ENCODE data around the gene UMAD1.

The UMAD1 gene

GRCh38 chr7:7779888-7780287 lies 139.3 kb downstream of the UMAD1 start:
- TF ChIP-seq ZFX (IDR thresholded peaks at IDR 0.05; ENCODE audit: borderline replicate concordance) (no peak), CTCF (IDR thresholded peaks at IDR 0.05) (no peak)
- peak overlapping the region; percentile 55 for H3K27ac ChIP-seq

GRCh38 chr7:7783001-7783400 lies 142.4 kb downstream of the UMAD1 start:
- no peak for TF ChIP-seq ZFX (IDR thresholded peaks at IDR 0.05; ENCODE audit: borderline replicate concordance)

GRCh38 chr7:7785344-7785973 lies 144.9 kb downstream of the UMAD1 start:
- TF ChIP-seq ZFX (IDR thresholded peaks at IDR 0.05; ENCODE audit: borderline replicate concordance), result no peak
- TF ChIP-seq CTCF (IDR thresholded peaks at IDR 0.05), result no peak
- no peak overlapping the region for H3K27ac ChIP-seq

More at GRCh38 chr7:7783001-7783400, 142.4 kb downstream of the UMAD1 start:
- no peak overlapping the region for H3K27ac ChIP-seq

- TF ChIP-seq ZFX (IDR thresholded peaks at IDR 0.05; ENCODE audit: borderline replicate concordance) (no peak), CTCF (IDR thresholded peaks at IDR 0.05) (no peak)
- no peak overlapping the region for H3K27ac ChIP-seq
Measured at GRCh38 chr7:7786595-7786994, 146.0 kb downstream of the UMAD1 start.

GRCh38 chr7:7789551-7789988 lies 149.0 kb downstream of the UMAD1 start:
- no peak overlapping the region for H3K27ac ChIP-seq
- TF ChIP-seq ZFX (IDR thresholded peaks at IDR 0.05; ENCODE audit: borderline replicate concordance) (no peak), CTCF (IDR thresholded peaks at IDR 0.05) (no peak)

- no peak overlapping the region for H3K27ac ChIP-seq
- no peak for TF ChIP-seq CTCF (IDR thresholded peaks at IDR 0.05)
- no peak for TF ChIP-seq ZFX (IDR thresholded peaks at IDR 0.05; ENCODE audit: borderline replicate concordance)
Measured at GRCh38 chr7:7790041-7790741, 149.6 kb downstream of the UMAD1 start.

- TF ChIP-seq ZFX (IDR thresholded peaks at IDR 0.05; ENCODE audit: borderline replicate concordance), result no peak
- TF ChIP-seq CTCF (IDR thresholded peaks at IDR 0.05), result no peak
- no peak overlapping the region for H3K27ac ChIP-seq
Measured at GRCh38 chr7:7791523-7791922, 151.0 kb downstream of the UMAD1 start.

Measured in 22Rv1 (cell line).